T-helper 17 cell (primary cell): ENCODE data around the gene FABP6. TPM values are rescaled to one million over a fixed set of nuclear protein-coding genes. Genes with fewer than 3 reads are reported as not detected.
"Not testable (repeated sequence)": the region's sequence is repeated elsewhere in the genome, so short reads cannot be mapped to it uniquely, and the experiment has no call there.

Source experiments
- ATAC-seq: fragments of 150-1000 bp; cut with Tn5 transposase; 2 replicates; pipeline ENCODE4 v1.10.0; 2021; ENCODE audit warnings: mild to moderate bottlenecking, moderate library complexity
- DNase-seq, 3 donors: peaks; one replicate each; pipeline versions ENCODE4 v3.0.0 to v3.0.0-alpha.2; 2020 to 2021
- H3K9me3 ChIP-seq: one replicate; pipeline ENCODE4 v1.7.0; 2013; ENCODE audit warnings: low read length, mild to moderate bottlenecking; ENCODE audit not compliant: control insufficient read depth, poor library complexity, severe bottlenecking
- H3K27ac Mint-ChIP-seq: one replicate; pipeline ENCODE4 v1.8.0; 2022; ENCODE audit warnings: mild to moderate bottlenecking, moderate library complexity, mixed read lengths
- H3K27me3 Mint-ChIP-seq: one replicate; pipeline ENCODE4 v1.8.0; 2022; ENCODE audit warnings: mixed read lengths
- H3K36me3 Mint-ChIP-seq: one replicate; pipeline ENCODE4 v1.8.0; 2022; ENCODE audit warnings: low read depth, mixed read lengths
- H3K4me1 Mint-ChIP-seq: one replicate; pipeline ENCODE4 v1.8.0; 2022; ENCODE audit warnings: mild to moderate bottlenecking, mixed read lengths
- H3K4me3 Mint-ChIP-seq: one replicate; pipeline ENCODE4 v1.8.0; 2022; ENCODE audit warnings: mild to moderate bottlenecking, moderate library complexity, mixed read lengths
- total RNA-seq, 4 donors: library from RNA in 2 of 4; stranded (reverse) in 2 of 4; gene quantifications; one replicate each; pipeline ENCODE4 v1.2.3 and lab custom pipeline; 2022 to 2026

FABP6 gene
- total RNA-seq, 2 donors from 2014 or later = not detected

DNA sequence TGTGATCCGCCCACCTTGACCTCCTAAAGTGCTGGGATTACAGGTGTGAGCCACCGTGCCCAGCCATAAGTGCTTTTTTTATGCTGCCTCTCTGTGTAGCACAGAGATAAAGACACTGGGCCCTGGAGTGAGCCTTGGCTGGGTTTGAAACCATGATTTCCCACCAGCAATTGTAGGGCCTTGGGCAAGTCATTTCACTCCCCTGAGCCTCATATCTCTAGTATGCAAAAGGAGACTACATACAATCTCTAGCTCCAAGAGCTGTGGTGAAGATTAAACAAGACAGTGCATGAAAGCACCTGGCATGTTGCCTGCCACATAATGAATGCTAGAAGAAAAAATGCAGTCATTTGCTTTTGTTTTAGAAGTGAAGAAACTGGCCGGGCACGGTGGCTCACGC, 3.9 kb downstream of the FABP6 start:
- Mint-ChIP-seq H3K36me3 (peaks cover 12% of the 10 kb centered on the region), H3K4me3 (no peak overlapping the region), H3K4me1 (peaks cover 4% of the 10 kb centered on the region), H3K27me3 (peaks cover 15% of the 10 kb centered on the region), H3K27ac (no peak overlapping the region)
- ATAC-seq = no peak
- no peak for DNase-seq
- no peaks in the 10 kb centered on the region for H3K9me3 ChIP-seq

DNA sequence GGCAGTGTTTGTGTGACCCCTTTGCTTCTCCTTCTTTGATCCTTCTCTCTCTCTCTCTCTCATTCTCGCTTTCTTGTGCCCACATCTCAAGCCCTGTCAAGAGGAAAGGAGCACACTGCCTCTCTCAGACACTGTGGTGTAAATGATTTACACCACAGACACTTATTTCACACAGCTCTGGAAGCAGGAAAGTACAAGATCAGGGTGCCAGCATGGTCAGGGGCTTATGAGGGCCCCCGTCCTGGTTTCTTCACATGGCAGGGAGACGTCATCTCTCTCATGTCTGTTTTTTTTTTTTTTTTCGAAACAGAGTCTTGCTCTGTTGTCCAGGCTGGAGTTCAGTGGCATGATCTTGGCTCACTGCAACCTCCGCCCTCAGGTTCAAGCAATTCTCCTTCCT, 6.4 kb downstream of the FABP6 start:
- no peak overlapping the region for H3K27ac Mint-ChIP-seq
- H3K36me3 Mint-ChIP-seq = peaks cover 10% of the 10 kb centered on the region
- DNase-seq (no peak), ATAC-seq (no peak)
- H3K9me3 ChIP-seq = no peaks in the 10 kb centered on the region
- H3K4me3 Mint-ChIP-seq = no peak overlapping the region
- peaks cover 4% of the 10 kb centered on the region for H3K4me1 Mint-ChIP-seq
- peaks cover 29% of the 10 kb centered on the region for H3K27me3 Mint-ChIP-seq

DNA sequence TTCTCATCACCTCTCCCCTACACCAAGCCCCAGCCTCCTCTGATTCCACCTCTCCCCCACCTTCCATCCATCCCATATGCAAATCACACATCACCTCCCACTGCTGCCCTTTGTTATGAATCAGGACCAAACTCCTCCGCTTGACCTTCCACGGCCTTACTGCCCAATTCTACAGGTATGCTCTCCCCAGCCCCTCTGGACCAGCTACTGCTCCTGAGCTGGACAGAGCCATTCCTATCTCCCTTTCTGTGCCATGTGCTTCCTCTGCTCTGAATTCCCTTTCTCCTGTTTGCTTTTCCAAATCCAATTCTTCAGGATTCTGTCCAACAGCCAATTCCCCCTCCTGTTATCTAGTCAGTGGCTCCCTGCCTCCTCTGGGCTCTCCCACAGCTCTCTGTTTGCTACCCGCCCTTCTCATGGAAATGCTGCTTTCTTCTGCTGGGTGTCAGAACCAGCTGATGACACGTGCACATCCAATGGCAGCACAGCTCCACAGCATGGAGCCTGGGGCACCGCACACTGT, 8.3 kb downstream of the FABP6 start:
- DNase-seq (no peak), ATAC-seq (no peak)
- Mint-ChIP-seq H3K4me3 (no peak overlapping the region), H3K27me3 (peaks cover 36% of the 10 kb centered on the region), H3K27ac (no peak overlapping the region), H3K36me3 (peaks cover 10% of the 10 kb centered on the region), H3K4me1 (peaks cover 4% of the 10 kb centered on the region)
- H3K9me3 ChIP-seq = no peaks in the 10 kb centered on the region

DNA sequence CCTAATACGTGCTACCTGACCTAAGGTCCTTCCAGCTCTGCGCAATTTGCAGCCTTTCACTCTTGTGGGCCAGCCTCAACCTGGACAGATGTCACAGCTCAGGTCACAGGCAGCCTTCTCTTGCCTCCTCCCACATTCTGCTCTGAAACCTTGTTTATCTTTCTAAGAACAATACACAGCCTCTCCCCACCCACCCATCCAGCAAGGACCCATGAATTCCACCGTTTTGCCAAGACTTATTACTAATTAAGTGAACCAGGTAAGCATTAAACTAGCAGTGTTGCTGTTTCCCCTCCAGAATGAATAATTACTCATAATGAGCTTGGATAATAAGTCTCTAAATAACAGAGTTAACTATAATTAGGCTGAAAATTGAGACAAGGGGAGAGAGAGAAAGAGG, 11.0 kb downstream of the FABP6 start:
- H3K9me3 ChIP-seq = no peaks in the 10 kb centered on the region
- no peak for ATAC-seq
- no peak for DNase-seq
- Mint-ChIP-seq H3K4me1 (peaks cover 4% of the 10 kb centered on the region), H3K27ac (no peak overlapping the region), H3K27me3 (peaks cover 36% of the 10 kb centered on the region), H3K36me3 (peaks cover 10% of the 10 kb centered on the region), H3K4me3 (no peak overlapping the region)

DNA sequence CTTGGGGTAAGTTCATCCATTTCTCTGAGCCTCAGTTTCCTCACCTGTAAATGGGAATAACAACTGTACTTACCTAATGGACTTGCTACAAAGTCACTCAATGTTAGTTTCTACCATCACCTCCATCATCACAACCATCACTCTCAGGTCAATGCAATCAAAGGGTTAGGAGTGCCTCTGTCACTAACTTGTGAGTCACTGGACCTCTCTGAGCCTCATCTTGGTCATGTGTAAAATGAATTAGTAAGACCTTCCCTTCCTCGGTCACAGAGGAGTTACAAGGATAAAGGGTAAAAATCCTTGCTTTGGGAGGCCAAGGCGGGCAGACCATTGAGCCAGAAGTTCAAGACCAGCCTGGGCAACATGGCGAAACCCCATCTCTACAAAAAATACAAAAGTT, 12.8 kb downstream of the FABP6 start:
- Mint-ChIP-seq H3K27ac (no peak overlapping the region), H3K27me3 (peaks cover 28% of the 10 kb centered on the region), H3K4me3 (no peak overlapping the region), H3K4me1 (no peaks in the 10 kb centered on the region), H3K36me3 (peaks cover 8% of the 10 kb centered on the region)
- no peak for DNase-seq
- no peak for ATAC-seq
- H3K9me3 ChIP-seq = no peaks in the 10 kb centered on the region

DNA sequence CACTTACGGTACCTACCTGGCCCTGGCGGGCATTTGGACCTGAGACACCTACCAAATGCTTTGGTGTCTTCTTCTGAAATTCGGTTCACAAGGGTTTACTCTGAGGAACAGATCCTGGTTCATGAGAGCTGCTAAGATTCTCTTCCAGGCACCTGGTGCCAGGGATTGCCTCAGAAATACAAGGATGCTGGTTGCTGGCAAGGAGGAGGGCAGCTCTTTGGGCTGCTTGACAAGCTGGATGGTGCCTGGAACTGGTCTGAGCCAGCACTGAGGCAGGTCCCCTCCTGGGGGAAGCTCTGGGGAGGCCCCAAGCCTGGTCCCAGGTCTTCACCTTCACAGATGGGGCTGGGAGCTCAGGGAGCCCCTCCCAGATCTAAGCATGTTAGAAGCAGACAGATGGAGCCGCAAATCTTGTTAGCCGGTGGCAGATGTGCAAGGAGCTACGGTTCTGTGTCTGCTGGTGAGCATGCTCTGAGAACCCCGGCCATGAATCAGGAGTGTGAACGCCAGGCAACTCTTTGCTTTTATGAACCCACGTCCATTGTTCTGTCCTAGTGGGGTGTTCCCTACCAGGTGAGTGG, 16.3 kb downstream of the FABP6 start:
- no peaks in the 10 kb centered on the region for H3K9me3 ChIP-seq
- H3K27ac Mint-ChIP-seq = no peak overlapping the region
- peaks cover under 1% of the 10 kb centered on the region for H3K36me3 Mint-ChIP-seq
- peaks cover 9% of the 10 kb centered on the region for H3K27me3 Mint-ChIP-seq
- DNase-seq (no peak), ATAC-seq (no peak)
- no peak overlapping the region for H3K4me3 Mint-ChIP-seq
- no peaks in the 10 kb centered on the region for H3K4me1 Mint-ChIP-seq

GRCh38 chr5:160249570-160249969, 20.3 kb downstream of the FABP6 start:
- ATAC-seq, H3K9me3 ChIP-seq, H3K4me1 Mint-ChIP-seq, H3K36me3 Mint-ChIP-seq, H3K27ac Mint-ChIP-seq, DNase-seq, H3K4me3 Mint-ChIP-seq: not testable (repeated sequence)
- H3K27me3 Mint-ChIP-seq = peaks cover 22% of the 10 kb centered on the region

DNA sequence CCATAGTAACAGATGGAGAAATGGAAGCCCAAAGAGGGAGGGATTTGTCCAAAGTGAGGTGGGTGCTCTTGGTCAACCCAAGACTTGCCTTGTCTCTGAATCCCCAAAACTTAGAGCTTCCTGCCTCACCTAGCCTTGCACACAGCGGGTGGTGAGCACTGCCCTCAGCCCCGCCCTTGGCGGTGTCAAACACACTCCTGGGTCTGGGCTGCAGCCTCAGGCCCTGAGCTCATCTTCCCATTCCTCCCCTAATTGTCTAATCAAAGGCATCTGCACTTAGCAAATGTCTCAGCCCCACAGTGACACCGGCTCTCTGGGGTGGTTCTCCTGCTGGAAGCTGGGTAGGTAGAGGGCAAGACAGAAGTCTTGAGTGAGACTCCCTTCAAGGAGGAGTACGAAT, 20.9 kb downstream of the FABP6 start:
- no peaks in the 10 kb centered on the region for H3K36me3 Mint-ChIP-seq
- no peak overlapping the region for H3K4me3 Mint-ChIP-seq
- H3K4me1 Mint-ChIP-seq = no peaks in the 10 kb centered on the region
- ATAC-seq (no peak), DNase-seq (no peak)
- no peak overlapping the region for H3K27ac Mint-ChIP-seq
- H3K27me3 Mint-ChIP-seq = peaks cover 22% of the 10 kb centered on the region
- H3K9me3 ChIP-seq = no peaks in the 10 kb centered on the region

GRCh38 chr5:160250826-160251225, 21.5 kb downstream of the FABP6 start:
- no peaks in the 10 kb centered on the region for H3K4me1 Mint-ChIP-seq
- no peaks in the 10 kb centered on the region for H3K36me3 Mint-ChIP-seq
- H3K27ac Mint-ChIP-seq = no peak overlapping the region
- H3K9me3 ChIP-seq = no peaks in the 10 kb centered on the region
- DNase-seq = no peak
- H3K4me3 Mint-ChIP-seq = no peak overlapping the region
- peaks cover 22% of the 10 kb centered on the region for H3K27me3 Mint-ChIP-seq
- ATAC-seq = no peak

DNA sequence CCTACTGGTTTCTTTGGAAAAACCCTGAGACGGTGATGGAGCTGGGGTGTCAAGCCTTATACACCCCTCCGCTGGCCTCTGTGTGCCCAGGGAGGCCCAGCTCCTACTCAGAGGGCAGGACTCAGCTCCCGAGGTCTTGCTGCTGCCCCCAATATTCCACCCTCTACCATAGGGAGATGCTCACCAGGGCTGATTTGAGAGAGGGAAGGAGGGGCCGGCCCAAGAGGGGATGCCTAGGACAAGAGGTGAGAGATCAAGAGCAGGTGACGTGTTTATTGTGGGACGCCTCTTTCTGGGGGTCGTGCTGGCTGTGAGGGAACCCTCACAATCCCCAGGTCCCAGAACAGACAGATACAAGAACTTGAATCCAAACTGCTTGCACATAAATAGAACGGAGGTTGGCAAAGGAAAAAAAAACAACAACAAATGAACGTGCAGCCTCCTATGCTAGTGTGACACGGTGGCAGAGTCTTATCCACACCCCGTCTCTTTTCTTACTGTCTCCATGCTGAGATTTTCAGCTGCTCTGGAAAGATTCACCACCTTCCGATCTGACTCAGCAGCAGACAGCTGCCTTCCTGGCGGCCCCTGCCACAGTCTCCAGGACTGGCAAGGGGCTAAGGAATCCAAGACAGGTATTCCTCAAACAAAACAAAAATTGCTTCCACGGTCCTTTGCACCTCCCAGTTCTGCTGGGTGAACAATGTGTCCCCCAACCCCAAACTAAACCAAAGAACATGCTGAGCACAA, 22.3 kb downstream of the FABP6 start:
- Mint-ChIP-seq H3K36me3 (no peaks in the 10 kb centered on the region), H3K4me1 (no peaks in the 10 kb centered on the region)

DNA sequence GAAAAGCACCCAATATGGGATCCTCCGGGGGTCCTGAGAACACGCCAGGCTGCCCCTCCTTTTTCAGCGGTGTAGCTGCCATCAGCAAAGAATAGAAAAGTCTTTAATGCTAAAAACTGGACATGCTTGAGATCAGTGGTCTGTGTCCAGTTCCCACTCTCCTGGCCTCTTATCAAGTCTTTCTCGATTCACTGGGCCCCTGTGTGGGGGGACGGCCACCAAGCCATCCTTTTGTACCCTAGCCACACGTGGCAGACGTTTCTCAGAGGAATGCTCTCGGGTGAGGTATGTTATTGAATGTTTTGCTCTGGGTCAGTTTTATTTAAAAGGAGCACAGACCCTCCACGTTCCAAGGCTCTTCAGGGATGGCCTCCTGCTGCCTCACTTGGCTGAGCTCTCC, 23.6 kb downstream of the FABP6 start:
- DNase-seq (no peak), ATAC-seq (no peak)
- no peaks in the 10 kb centered on the region for H3K9me3 ChIP-seq
- no peak overlapping the region for H3K4me3 Mint-ChIP-seq
- peaks cover 22% of the 10 kb centered on the region for H3K27me3 Mint-ChIP-seq
- no peak overlapping the region for H3K27ac Mint-ChIP-seq
- H3K4me1 Mint-ChIP-seq = no peaks in the 10 kb centered on the region
- no peaks in the 10 kb centered on the region for H3K36me3 Mint-ChIP-seq

More for the DNA sequence above, 22.3 kb downstream of the FABP6 start:
- H3K27ac Mint-ChIP-seq = no peak overlapping the region
- H3K4me3 Mint-ChIP-seq = no peak overlapping the region
- H3K27me3 Mint-ChIP-seq = peaks cover 22% of the 10 kb centered on the region
- ATAC-seq (no peak), DNase-seq (no peak)
- no peaks in the 10 kb centered on the region for H3K9me3 ChIP-seq

DNA sequence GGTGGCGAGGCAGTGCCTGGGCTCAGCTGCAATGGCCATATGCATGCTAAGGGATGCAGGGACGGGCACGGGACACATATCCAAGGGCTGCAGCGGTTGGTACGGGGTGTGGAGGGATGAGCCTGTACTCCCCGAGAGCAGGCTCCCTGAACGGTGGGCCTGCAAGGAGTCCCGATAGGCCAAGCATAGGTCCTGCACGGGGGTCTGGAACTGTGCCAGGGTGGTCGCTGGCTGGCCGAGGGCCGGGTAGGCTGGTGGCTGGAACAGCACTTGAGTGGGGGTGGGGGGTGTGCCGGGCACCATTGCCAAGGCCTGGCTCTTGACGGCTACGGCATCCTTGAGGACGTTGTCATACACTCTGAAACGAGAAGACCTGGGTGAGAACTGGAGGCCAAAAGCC, 24.1 kb downstream of the FABP6 start:
- ATAC-seq = no peak
- Mint-ChIP-seq H3K27ac (no peak overlapping the region), H3K27me3 (peaks cover 22% of the 10 kb centered on the region), H3K36me3 (no peaks in the 10 kb centered on the region), H3K4me1 (no peaks in the 10 kb centered on the region), H3K4me3 (no peak overlapping the region)
- no peaks in the 10 kb centered on the region for H3K9me3 ChIP-seq
- DNase-seq = no peak

DNA sequence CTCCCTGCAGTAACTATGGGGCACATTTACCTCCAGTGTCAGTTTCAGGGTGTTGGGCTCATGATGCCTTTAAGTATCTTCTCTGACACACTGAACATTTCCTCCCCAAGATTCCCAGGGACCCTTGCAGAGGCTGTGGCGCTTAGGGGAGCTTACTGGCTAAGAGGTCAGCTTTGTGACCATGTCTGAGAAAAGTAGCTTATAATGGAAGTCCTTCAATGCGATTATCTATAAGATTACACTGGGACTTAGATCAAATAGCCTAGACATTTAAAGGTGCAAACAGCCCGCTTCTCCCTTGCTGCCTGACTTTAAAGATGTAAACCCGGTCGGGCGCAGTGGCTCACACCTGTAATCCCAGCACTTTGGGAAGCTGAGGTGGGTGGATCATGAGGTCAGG, 25.4 kb downstream of the FABP6 start:
- Mint-ChIP-seq H3K4me1 (no peaks in the 10 kb centered on the region), H3K36me3 (no peaks in the 10 kb centered on the region), H3K27ac (no peak overlapping the region), H3K27me3 (peaks cover 27% of the 10 kb centered on the region), H3K4me3 (no peak overlapping the region)
- no peaks in the 10 kb centered on the region for H3K9me3 ChIP-seq
- DNase-seq (no peak), ATAC-seq (no peak)

DNA sequence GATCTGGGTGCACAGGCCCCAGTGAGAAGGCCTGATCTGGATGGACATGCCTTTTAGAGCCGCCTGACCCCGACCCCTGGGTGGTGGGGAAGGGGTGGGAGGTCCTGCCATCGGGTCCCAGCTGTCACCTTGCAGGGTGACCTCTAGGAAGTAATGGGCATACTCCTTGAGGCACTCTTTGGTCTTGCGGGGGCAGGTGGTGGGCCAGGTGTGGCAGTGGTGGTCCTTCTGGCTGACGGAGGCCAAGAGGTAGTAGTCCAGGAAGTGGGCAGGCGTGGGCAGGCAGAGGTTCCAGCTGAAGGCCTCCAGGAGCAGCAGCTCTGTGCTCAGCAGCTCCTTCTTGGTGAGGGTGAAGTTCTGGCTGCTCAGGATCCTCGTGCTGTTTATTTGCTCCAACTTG, 30.0 kb downstream of the FABP6 start:
- no peaks in the 10 kb centered on the region for H3K9me3 ChIP-seq
- H3K27ac Mint-ChIP-seq = no peak overlapping the region
- no peaks in the 10 kb centered on the region for H3K4me1 Mint-ChIP-seq
- H3K4me3 Mint-ChIP-seq = no peak overlapping the region
- DNase-seq (no peak), ATAC-seq (no peak)
- peaks cover 48% of the 10 kb centered on the region for H3K27me3 Mint-ChIP-seq
- no peaks in the 10 kb centered on the region for H3K36me3 Mint-ChIP-seq
